CD14-positive monocyte (primary cell): ENCODE results near the gene GMEB1. TPM values are rescaled to one million over a fixed set of nuclear protein-coding genes. Genes with fewer than 3 reads are reported as not detected.
"Not testable (repeated sequence)": the region's sequence is repeated elsewhere in the genome, so short reads cannot be mapped to it uniquely, and the experiment has no call there.

Source experiments
- DNase-seq, 3 donors: peaks; one replicate each; pipeline ENCODE4 v3.0.0-alpha.2; 2011 to 2022
- H2AFZ ChIP-seq: 2 replicates; pipeline ENCODE4 v1.6.0; 2012; ENCODE audit warnings: mild to moderate bottlenecking, low read depth, low read length, inconsistent platforms; ENCODE audit not compliant: insufficient read depth, poor library complexity, severe bottlenecking
- H3K27ac ChIP-seq, 2 donors: 1 replicate in 1 of 2; 2 replicates in 1 of 2; pipeline ENCODE4 v1.5.1; 2012 to 2013; ENCODE audit warnings: low read length in 2 of 2, control low read depth in 1 of 2, inconsistent platforms in 1 of 2, low read depth in 1 of 2, mild to moderate bottlenecking in 1 of 2
- H3K27me3 ChIP-seq, 2 donors: one replicate each; pipeline versions ENCODE4 v1.6.0 to v1.6.1; 2011 to 2013; ENCODE audit warnings: low read length in 2 of 2; ENCODE audit not compliant: control insufficient read depth in 2 of 2, insufficient read depth in 2 of 2
- H3K36me3 ChIP-seq, 2 donors: replicated peaks in 1 of 2; 1 replicate in 1 of 2; 2 replicates in 1 of 2; pipeline versions ENCODE4 v1.5.1 to v1.6.1; 2012 to 2013; ENCODE audit warnings: low read length in 2 of 2, control low read depth in 1 of 2, inconsistent platforms in 1 of 2, mild to moderate bottlenecking in 1 of 2; ENCODE audit not compliant: insufficient read depth in 2 of 2, control insufficient read depth in 1 of 2
- H3K4me1 ChIP-seq, 2 donors: 1 replicate in 1 of 2; 2 replicates in 1 of 2; pipeline versions ENCODE4 v1.5.1 to v1.6.1; 2012 to 2013; ENCODE audit warnings: low read length in 2 of 2, control low read depth in 1 of 2, inconsistent platforms in 1 of 2, mild to moderate bottlenecking in 1 of 2, moderate library complexity in 1 of 2; ENCODE audit not compliant: insufficient read depth in 2 of 2, control insufficient read depth in 1 of 2
- H3K4me2 ChIP-seq: replicated peaks from 2 replicates; pipeline ENCODE3; 2012; ENCODE audit warnings: low read length, moderate library complexity, mild to moderate bottlenecking; ENCODE audit not compliant: poor library complexity, severe bottlenecking; ENCODE audit errors: extremely low read depth
- H3K4me3 ChIP-seq, 3 experiments: fragments of 200-600 bp in 1 of 3; sonication (generic) in 1 of 3; replicated peaks in 1 of 3; 1 replicate in 2 of 3; 2 replicates in 1 of 3; pipeline ENCODE4 v1.5.1; 2011 to 2013; ENCODE audit warnings: low read length in 3 of 3, mild to moderate bottlenecking in 3 of 3, control low read depth in 2 of 3, low read depth in 2 of 3, inconsistent platforms in 1 of 3, moderate library complexity in 1 of 3
- H3K79me2 ChIP-seq: 2 replicates; pipeline ENCODE4 v1.6.0; 2012; ENCODE audit warnings: mild to moderate bottlenecking, control low read depth, inconsistent platforms, low read length, moderate library complexity; ENCODE audit not compliant: insufficient read depth
- H3K9ac ChIP-seq: 2 replicates; pipeline ENCODE4 v1.6.0; 2017; ENCODE audit warnings: low read length, mild to moderate bottlenecking; ENCODE audit not compliant: insufficient read depth, poor library complexity, severe bottlenecking
- H3K9me3 ChIP-seq, 2 donors: replicated peaks in 1 of 2; 1 replicate in 1 of 2; 2 replicates in 1 of 2; pipeline versions ENCODE4 v1.5.1 to v1.6.1; 2012 to 2013; ENCODE audit warnings: low read length in 2 of 2, control low read depth in 1 of 2; ENCODE audit not compliant: control insufficient read depth in 1 of 2, insufficient read depth in 1 of 2
- H4K20me1 ChIP-seq: 2 replicates; pipeline ENCODE4 v1.6.0; 2012; ENCODE audit warnings: mild to moderate bottlenecking, low read length, control low read depth, moderate library complexity; ENCODE audit not compliant: insufficient read depth
- H3K27ac Mint-ChIP-seq, 7 donors: one replicate each; pipeline ENCODE4 v1.8.0; 2020; ENCODE audit warnings: mild to moderate bottlenecking in 7 of 7, mixed read lengths in 7 of 7, moderate library complexity in 6 of 7, inconsistent platforms in 2 of 7
- H3K27me3 Mint-ChIP-seq, 3 donors: one replicate each; pipeline ENCODE4 v1.8.0; 2021 to 2022; ENCODE audit warnings: low read depth in 3 of 3, mild to moderate bottlenecking in 3 of 3, mixed read lengths in 3 of 3, moderate library complexity in 3 of 3, inconsistent platforms in 1 of 3
- H3K36me3 Mint-ChIP-seq, 2 donors: one replicate each; pipeline ENCODE4 v1.8.0; 2020; ENCODE audit warnings: mixed read lengths in 2 of 2, inconsistent platforms in 1 of 2, mild to moderate bottlenecking in 1 of 2
- H3K4me1 Mint-ChIP-seq: one replicate; pipeline ENCODE4 v1.8.0; 2020; ENCODE audit warnings: mild to moderate bottlenecking, mixed read lengths
- H3K4me3 Mint-ChIP-seq, 2 donors: one replicate each; pipeline ENCODE4 v1.8.0; 2020; ENCODE audit warnings: mild to moderate bottlenecking in 2 of 2, mixed read lengths in 2 of 2, moderate library complexity in 1 of 2
- H3K9me3 Mint-ChIP-seq, 7 donors: one replicate each; pipeline ENCODE4 v1.8.0; 2020 to 2022; ENCODE audit warnings: mixed read lengths in 7 of 7, mild to moderate bottlenecking in 6 of 7, moderate library complexity in 6 of 7, inconsistent platforms in 2 of 7
- CTCF ChIP-seq: fragments of 200-600 bp; IDR thresholded peaks from one replicate; pipeline ENCODE4 v1.8.0; 2022; ENCODE audit warnings: antibody characterized with exemption, mild to moderate bottlenecking
- WGBS: methylation state at CpG from one replicate; pipeline ENCODE4 v1.1.5; 2013; ENCODE audit warnings: missing lambda C conversion rate; ENCODE audit not compliant: insufficient coverage; 5-methylcytosine and 5-hydroxymethylcytosine counted together
- intact Hi-C, 2 donors: fragments of 100-400 bp; cut with micrococcal nuclease; formaldehyde crosslinking; loops; one replicate each; pipeline versions ENCODE4 v1.15.0 to v1.15.1; 2023
- polyA plus RNA-seq, 3 donors: library from polyadenylated mRNA; depleted of rRNA in 1 of 3; unstranded in 2 of 3; stranded (reverse) in 1 of 3; fragments of 300-500 nt in 2 of 3; fragments of >200 nt in 1 of 3; fragmentation: Illumina TruSeq in 2 of 3; gene quantifications; 1 replicate in 2 of 3; 2 replicates in 1 of 3; pipeline ENCODE4 v1.2.3, GENCODE V29; 2012 to 2021

Gene GMEB1
- polyA plus RNA-seq, 3 donors = 8.1 to 16.0 (median 9.7) TPM

GRCh38 chr1:28719332-28719619 is 50.7 kb downstream of the GMEB1 start:
- peaks cover 12 to 21% of the 10 kb centered on the region in 2 donors for H3K36me3 Mint-ChIP-seq
- intact Hi-C loops = no loop called here
- Histone ChIP-seq H3K4me3 (no peak overlapping the region), H4K20me1 (no peaks in the 10 kb centered on the region), H3K27ac (peak overlapping the region in 1 of 2 donors; percentile 20), H3K79me2 (no peaks in the 10 kb centered on the region), H3K4me1 (peaks cover 8 to 10% of the 10 kb centered on the region in 2 donors), H3K9me3 (no peaks in the 10 kb centered on the region), H3K27me3 (no peaks in the 10 kb centered on the region), H3K9ac (no peak overlapping the region), H3K4me2 (no peak overlapping the region), H2AFZ (no peak overlapping the region), H3K36me3 (peaks cover 2 to 15% of the 10 kb centered on the region in 2 donors)
- H3K9me3 Mint-ChIP-seq = peaks cover 0 to 10% (median 5%) of the 10 kb centered on the region in 7 donors
- peaks cover 0 to 4% (median 0%) of the 10 kb centered on the region in 3 donors for H3K27me3 Mint-ChIP-seq
- no peak for DNase-seq
- TF ChIP-seq CTCF = no peak
- peak overlapping the region in 1 of 7 donors; percentile 60 for H3K27ac Mint-ChIP-seq
- peaks cover 18% of the 10 kb centered on the region for H3K4me1 Mint-ChIP-seq
- no peak overlapping the region for H3K4me3 Mint-ChIP-seq

- Histone ChIP-seq H3K9ac (no peak overlapping the region), H3K36me3 (peaks cover 0 to 11% of the 10 kb centered on the region in 2 donors), H3K27me3 (no peaks in the 10 kb centered on the region), H3K9me3 (no peaks in the 10 kb centered on the region), H3K27ac (no peak overlapping the region), H3K79me2 (no peaks in the 10 kb centered on the region), H2AFZ (no peak overlapping the region), H3K4me3 (no peak overlapping the region), H3K4me2 (no peak overlapping the region), H4K20me1 (no peaks in the 10 kb centered on the region), H3K4me1 (peaks cover 2 to 3% of the 10 kb centered on the region in 2 donors)
- H3K4me3 Mint-ChIP-seq = no peak overlapping the region
- no peak for DNase-seq
- H3K27ac Mint-ChIP-seq = peak overlapping the region in 1 of 7 donors; percentile 43
- H3K9me3 Mint-ChIP-seq = peaks cover 0 to 5% (median 3%) of the 10 kb centered on the region in 7 donors
- WGBS = 91% methylated on average over 4 of the region's 5 CpGs
- H3K4me1 Mint-ChIP-seq = peaks cover 9% of the 10 kb centered on the region
- H3K27me3 Mint-ChIP-seq = peaks cover 0 to 3% (median 0%) of the 10 kb centered on the region in 3 donors
- H3K36me3 Mint-ChIP-seq = peaks cover 7 to 11% of the 10 kb centered on the region in 2 donors
- TF ChIP-seq CTCF = no peak
- intact Hi-C loops = no loop called here
Measured at GRCh38 chr1:28720376-28720775, 51.8 kb downstream of the GMEB1 start.

GRCh38 chr1:28721927-28722326 is 53.3 kb downstream of the GMEB1 start:
- H3K9ac ChIP-seq, H3K27ac Mint-ChIP-seq, H3K4me1 ChIP-seq, intact Hi-C loops, H3K9me3 ChIP-seq, H3K27me3 Mint-ChIP-seq, H2AFZ ChIP-seq, H4K20me1 ChIP-seq, H3K79me2 ChIP-seq, H3K36me3 Mint-ChIP-seq, H3K9me3 Mint-ChIP-seq, DNase-seq, H3K4me1 Mint-ChIP-seq, H3K4me2 ChIP-seq, H3K4me3 ChIP-seq, H3K4me3 Mint-ChIP-seq, H3K27ac ChIP-seq, H3K27me3 ChIP-seq, H3K36me3 ChIP-seq: not testable (repeated sequence)
- 100% methylated on average over 16 of the region's 18 CpGs for WGBS

- H3K4me3 ChIP-seq, H3K9me3 ChIP-seq, H3K9ac ChIP-seq, H3K27ac Mint-ChIP-seq, H3K36me3 Mint-ChIP-seq, intact Hi-C loops, H3K4me2 ChIP-seq, H3K4me1 ChIP-seq, H3K27me3 Mint-ChIP-seq, H3K79me2 ChIP-seq, H3K27ac ChIP-seq, DNase-seq, H3K4me1 Mint-ChIP-seq, H3K9me3 Mint-ChIP-seq, H4K20me1 ChIP-seq, H3K27me3 ChIP-seq, H3K36me3 ChIP-seq, H3K4me3 Mint-ChIP-seq, H2AFZ ChIP-seq: not testable (repeated sequence)
- 100% methylated on average over 3 of the region's 5 CpGs for WGBS
Measured at GRCh38 chr1:28725365-28725764, 56.8 kb downstream of the GMEB1 start.
